HG03175 (cell line): ENCODE data around the gene KCNK17.

Source experiments
- ATAC-seq: cut with Tn5 transposase; IDR thresholded peaks from one replicate; pipeline ENCODE4 v1.9.1; 2021; ENCODE audit warnings: mild to moderate bottlenecking, moderate library complexity; ENCODE audit not compliant: unreplicated experiment

KCNK17 gene

DNA sequence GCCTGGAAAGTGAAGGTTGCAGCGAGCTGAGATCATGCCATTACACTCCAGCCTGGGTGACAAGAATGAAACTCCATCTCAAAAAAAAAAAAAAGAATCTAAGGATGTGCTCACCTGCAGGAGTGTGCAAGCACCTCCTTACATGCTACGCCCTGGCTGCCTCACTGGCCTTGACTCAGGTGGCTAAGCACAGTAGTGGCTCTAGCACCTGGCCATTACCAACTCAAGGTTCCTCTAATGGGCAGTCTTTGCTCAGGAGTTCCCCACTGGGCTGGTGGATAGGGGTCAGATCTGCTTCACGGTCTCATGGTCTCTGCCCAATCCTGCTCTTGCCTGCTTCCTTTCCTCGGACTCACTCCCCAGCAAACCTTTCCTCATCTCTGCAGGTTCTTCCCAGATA, 39.7 kb downstream of the KCNK17 start:
- ATAC-seq: no peak

DNA sequence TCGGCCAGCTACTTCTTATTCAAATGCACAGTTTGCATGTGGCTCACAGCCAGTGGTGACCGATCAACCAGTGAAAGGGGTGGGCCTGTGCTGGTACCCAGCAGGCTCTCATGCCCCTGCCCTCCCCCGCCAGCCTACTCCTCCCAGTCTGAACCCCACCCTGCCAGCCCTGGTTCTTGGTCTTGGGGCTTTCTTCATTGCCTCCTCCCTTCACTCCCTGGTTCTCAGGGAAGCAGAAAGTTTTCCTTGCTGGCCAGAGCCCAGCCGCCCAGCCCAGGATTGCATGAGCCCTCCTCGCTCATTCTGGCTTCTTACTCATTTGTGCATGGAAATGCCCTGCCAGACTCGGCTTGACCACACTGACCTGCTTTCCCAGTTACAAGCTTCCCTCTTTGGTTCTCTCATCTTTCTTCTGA, 40.8 kb downstream of the KCNK17 start:
- no peak for ATAC-seq

DNA sequence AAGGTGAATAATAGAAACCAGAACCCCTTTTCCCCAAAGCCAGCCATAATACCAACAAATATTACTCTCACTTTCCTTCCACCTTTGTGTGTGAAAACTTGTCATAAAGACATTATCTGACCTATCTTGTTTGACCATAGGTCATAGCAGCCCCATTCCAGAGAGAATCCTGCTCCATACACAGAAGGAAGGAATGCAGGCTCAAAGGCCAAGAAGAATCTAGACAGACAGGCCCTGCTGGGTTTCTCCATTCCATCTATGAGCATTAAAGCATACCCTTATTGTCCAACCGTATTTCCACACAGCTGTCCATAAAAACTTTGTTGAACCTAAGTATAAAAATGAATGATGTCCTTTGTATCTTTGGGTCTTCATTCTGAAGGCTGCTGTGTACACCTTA, 44.3 kb downstream of the KCNK17 start:
- no peak for ATAC-seq

DNA sequence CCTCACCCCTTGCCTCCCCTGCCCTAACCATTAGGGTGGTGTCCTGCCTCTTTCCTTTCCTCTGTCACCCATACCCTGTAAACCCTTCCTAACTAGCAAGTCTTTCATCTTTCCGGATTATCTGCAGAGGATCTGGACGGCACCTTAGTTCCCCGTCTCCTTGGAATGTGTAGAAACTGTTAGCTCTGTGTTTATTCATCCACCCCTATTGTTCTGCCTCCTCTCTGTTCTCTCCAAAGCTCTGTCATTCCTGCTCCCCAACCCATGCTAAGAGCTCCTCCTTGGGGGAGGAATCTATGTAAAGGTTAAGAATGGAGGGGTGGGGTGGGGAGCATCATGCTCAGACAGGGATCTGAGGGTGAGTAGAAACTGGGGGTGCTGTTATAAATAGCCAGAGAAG, 45.5 kb downstream of the KCNK17 start:
- ATAC-seq: no peak

DNA sequence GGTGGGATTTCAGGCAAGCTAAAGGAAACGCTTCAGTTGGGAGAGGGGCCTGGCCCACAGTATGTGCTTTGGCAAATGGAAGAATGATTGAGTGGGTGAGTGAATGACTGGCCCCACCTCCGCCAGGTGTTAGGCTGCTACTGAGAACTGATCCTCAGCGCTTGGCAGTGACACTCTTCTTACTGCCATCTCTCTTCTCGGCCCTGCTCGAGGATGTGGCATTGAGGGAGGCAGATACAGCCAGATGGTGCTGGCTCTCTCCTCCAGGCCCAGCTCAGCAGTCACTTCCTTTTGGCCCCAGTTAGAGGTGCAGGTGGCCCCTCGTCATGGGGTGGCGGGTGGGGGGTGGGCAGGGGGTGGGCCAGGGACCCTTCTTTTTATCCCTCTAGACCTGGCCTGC, 46.0 kb downstream of the KCNK17 start:
- ATAC-seq: no peak

DNA sequence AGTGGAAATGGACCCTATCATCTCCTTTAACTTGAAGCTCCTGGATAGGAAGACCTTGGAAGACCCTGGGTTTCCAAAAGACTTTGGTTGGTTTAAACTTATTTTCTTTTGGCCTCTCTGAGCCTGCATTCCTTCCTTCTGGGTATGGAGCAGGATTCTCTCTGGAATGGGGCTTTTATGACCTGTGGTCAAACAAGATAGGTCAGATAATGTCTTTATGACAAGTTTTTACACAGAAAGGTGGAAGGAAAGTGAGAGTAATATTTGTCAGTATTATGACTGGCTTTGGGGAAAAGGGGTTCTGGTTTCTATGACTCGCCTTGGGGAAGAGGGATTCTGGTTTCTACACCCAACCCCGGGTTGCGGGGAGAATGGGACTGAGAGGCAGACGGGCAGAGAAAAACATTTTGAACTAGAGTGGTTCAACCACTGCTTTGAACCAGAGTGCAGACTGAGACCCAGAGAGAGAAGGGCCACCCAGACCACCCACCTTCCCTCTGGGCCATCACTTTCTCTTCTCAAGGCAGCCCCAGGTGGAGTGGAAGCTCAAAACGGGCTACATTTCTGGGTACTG, 47.4 kb downstream of the KCNK17 start:
- ATAC-seq: no peak

DNA sequence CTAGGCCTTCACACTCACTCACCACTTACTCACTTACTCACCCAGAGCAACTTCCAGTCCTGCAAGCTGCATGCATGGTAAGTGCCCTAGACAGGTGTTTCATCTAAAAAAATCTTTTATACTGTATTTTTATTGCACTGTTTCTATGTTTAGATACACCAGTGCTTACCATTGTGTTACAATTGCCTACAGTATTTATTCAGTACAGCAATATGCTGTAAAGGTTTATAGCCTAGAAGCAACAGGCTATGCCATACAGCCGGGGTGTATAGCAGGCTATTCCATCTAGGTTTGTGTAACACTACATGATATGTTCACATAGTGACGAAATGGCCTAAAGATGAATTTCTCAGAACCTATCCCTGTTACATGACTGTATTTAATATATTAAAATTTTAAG, 47.8 kb downstream of the KCNK17 start:
- ATAC-seq: no peak

DNA sequence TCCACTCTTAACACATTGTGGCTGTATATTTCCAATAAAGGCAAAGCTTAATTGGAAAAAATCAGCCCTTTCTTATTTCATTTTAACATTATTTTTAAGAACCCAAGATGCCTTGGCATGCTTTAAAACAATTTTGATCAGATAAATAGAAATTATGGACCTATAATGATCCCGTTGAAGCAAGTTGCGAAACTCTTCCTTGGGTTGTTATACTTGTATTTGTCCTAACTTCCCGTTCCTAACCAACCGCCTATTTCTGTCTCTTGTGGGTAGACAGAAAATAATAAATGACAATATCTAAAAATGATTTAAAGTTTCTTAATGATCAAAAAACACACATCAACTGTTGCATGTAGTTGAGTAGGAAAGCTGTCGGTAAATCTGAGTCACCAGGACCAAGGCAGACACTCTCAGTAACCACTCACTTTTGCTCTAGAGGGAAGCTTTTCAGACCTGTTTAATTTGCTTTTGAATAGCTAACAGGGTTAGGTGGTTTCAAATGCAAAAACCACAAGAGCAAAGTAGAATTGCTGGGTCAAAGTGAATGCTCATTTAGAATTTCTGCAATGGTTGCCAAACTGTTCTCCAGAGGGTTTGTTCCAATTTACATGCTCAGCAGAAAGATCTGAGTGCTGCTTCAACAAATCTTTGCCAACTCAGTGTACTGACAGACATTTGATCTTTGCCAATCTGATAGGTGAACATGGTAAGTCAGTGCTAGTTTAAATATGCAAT, 50.7 kb downstream of the KCNK17 start:
- ATAC-seq: no peak

DNA sequence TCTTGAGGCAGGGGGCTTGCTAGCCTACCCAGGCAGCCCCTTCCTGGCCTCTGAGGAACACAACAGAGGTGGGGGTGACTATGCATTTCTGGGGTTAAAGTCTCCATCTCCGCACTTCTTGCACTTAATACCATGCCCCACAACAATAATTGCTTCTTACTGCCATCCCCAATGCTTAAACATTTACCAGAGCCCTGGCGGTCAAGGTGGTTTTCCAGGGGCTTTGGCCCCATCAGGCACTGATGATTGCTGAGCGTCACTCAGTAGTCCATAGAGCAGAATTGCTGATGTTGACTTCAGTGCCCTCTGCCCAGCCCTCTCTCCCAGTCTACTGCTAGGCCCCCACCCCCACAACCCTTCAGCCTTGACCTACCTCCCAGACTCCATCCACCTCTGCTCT, 52.5 kb downstream of the KCNK17 start:
- no peak for ATAC-seq

DNA sequence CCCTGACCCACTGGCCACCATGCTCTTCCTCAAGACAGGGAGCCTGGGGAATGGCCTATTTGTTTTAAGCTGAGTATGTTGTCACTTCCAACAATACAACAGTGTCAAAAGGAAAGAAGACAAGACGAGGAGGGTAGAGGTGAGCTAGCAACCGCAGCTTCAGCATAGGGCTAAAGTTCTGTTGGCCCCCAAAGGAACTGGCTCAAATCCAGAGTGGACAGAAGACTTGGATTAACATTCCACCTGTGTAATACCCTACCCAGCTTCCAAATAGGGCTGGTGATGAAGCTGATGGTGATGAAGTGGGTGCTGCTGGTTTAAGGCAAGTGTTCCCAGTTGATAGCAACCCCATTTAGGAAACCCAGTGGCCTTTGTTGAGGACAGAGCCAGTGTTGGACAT, 53.3 kb downstream of the KCNK17 start:
- no peak for ATAC-seq

DNA sequence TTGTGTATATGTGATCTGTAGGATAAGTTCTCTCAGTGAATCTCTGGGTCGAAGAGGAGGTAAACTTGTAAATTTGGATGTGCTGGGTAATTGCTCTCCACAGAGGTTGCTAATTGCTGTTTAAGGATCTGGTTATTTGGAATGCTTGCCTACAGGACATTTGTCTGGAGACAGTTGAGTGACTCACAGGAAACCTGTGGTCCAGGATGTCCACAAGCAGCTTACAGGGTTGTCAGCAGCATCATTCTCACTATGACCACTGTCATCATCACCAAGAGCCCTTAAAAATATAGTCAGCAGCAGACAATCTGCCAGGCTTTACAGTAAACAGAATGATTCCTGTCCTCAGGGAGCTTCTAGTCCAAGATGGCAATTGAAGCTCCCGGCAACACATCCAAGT, 53.8 kb downstream of the KCNK17 start:
- ATAC-seq: no peak

DNA sequence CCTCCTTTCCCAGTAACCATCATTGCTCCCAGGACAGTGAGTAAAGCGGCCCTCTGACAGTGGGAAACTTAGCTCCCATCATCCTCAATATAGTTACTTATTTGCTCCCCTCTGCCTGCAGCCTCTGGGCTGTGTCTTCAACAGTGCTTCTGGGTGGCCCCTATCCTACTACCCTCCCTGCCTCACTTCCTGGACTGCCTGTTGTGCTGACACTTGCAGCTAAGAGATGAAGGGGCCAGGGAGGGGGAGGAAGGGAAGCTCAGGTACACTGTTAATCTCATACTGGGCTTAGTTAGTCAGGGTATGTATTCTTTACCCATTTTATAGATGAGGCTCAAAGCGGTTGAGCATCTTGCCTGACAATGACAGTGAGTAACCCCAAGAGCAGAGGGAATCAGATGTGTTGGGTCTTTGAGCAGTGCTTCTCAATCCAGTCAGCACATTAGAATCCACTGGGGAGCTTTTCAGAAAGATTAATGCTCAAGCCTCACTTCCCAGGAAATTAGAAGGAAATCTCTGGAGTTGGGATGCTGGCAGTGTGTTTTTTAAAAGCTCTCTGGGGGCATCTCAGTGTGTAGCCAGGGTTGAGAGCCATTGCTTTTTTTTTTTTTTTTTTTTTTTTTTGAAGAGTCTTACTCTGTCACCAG, 57.8 kb downstream of the KCNK17 start:
- no peak for ATAC-seq

DNA sequence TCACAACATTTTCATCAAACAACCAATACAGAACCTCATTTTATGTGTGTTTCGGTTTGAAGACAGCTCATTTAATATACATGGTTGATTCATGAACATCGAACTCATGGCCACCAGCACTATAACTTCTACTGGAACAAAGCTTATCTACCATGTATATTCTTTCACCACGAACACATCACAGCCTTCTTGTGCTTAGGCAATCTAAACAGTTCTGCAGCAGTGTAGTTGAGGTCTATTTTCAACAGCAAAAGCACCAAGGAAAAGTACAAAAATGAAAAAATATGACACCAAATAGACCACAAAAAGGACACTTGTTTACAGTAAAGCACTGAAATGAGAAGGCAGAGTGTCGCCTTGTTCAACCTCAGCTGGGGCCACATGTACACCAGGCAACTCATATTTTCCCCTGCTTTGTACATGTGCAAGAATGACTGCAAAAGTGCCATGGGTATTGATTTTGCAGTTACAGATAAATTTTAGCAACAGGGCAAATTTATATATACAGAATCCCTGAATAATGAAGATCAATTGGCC, 59.2 kb downstream of the KCNK17 start:
- no peak for ATAC-seq

DNA sequence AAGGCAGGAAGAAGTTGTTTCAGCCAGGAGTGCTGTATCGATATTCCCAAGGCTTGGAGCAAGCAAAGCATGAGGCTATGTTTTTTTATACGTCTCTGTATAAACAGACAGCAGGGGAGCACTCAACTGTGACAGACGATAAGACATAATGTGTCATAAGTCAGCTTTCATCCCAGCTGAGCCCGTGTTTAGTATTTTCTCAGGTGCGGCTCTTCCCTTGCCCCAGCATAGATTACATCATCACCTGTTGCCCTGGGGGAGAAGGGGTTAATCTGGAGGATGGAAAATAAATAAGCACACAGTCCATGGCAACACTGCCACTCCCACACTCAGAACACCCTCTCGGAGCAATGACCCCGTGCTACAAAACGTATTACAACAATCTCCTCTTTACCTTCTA, 62.8 kb downstream of the KCNK17 start:
- ATAC-seq: no peak

DNA sequence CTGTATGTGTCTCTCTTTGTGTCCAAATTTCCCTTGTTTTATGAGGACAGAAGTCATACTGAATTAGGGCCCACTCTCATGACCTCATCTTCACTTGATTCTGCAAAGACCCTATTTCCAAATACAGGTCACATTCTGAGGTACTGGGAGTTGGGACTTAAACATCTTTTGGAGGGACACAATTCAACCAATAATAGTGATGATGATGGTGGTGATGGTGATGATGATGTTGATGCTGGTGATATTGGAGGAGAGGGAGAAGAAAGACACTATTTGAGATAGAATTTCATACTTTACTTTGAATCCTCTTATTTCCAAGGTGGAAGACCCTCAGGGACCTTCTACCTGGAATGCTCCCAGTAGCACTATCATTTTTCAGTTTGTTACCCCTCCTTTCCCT, 63.7 kb downstream of the KCNK17 start:
- no peak for ATAC-seq

DNA sequence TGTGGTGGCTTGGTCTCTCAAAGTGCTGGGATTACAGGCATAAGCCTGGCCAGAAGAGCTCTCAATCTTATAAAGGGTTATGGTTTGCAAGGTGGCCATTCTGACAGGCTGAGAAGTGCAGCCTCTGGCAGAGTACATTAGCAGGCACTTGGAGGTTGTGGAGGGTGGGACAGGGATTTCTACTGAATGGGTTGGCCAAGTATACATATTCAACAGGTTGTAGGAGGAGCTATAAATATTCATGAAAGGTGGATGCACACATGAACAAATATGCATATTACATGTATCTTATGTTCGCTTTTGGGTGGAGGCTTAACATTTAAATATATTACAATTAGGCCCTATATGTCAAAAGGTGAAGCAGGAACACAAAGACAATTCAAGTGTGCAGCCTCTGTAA, 64.9 kb downstream of the KCNK17 start:
- ATAC-seq: no peak
